ENCODE results near the gene FAM24B. TPM values are rescaled to one million over a fixed set of nuclear protein-coding genes. Genes with fewer than 3 reads are reported as not detected.

Gene FAM24B
- total RNA-seq, 1 donor: 3.1 TPM

Other genes starting within 250 kb of the FAM24B start
- gene C10orf120, start 179.7 kb downstream of the FAM24B start, total RNA-seq (ENCODE audit: low replicate concordance): not detected in 2 replicates
- 0.72 and 1.4 TPM in 2 replicates for gene CUZD1, start 33.7 kb downstream of the FAM24B start, total RNA-seq (ENCODE audit: low replicate concordance)
- not detected in 2 replicates for gene FAM24A, start 31.0 kb upstream of the FAM24B start, total RNA-seq (ENCODE audit: low replicate concordance)
- 5.9 and 7.8 TPM in 2 replicates for gene C10orf88, start 74.6 kb upstream of the FAM24B start, total RNA-seq (ENCODE audit: low replicate concordance)
- 1.4 and 4.7 TPM in 2 replicates for gene PSTK, start 100.8 kb upstream of the FAM24B start, total RNA-seq (ENCODE audit: low replicate concordance)
- gene IKZF5, start 129.2 kb upstream of the FAM24B start, total RNA-seq (ENCODE audit: low replicate concordance): 3.4 and 8.9 TPM in 2 replicates
- gene ACADSB, start 129.4 kb upstream of the FAM24B start, total RNA-seq (ENCODE audit: low replicate concordance): 7.4 and 11.4 TPM in 2 replicates